HCT116 (cell line): Measurements from ENCODE around the gene FAM193B. TPM values are rescaled to one million over a fixed set of nuclear protein-coding genes. Genes with fewer than 3 reads are reported as not detected.

ENCODE experiments used
- ATAC-seq: fragments of 200-7000 bp; cut with Tn5 transposase; 2 replicates; pipeline ENCODE4 v1.9.1; 2020; ENCODE audit warnings: mild to moderate bottlenecking, moderate library complexity
- BruUV-seq: library from RNA; stranded (reverse); fragments of 400-500 nt; replicated peaks from 2 replicates; lab custom pipeline; 2021; lab: Mats Ljungman, UMichigan
- CTCF ChIA-PET: fragments of 300-600 bp; sonication (Branson Sonifier 250); formaldehyde crosslinking; loops from one replicate; lab custom pipeline; 2021; ENCODE audit warnings: antibody characterized with exemption; lab: Charles Lee
- POLR2A ChIA-PET: fragments of 300-600, 350-600 bp; sonication (Branson Sonifier 250); formaldehyde crosslinking; loops from one replicate; lab custom pipeline; 2021; ENCODE audit warnings: antibody characterized with exemption; lab: Charles Lee
- RAD21 ChIA-PET, 2 experiments: fragments of 300-600 bp; sonication (Branson Sonifier 250); formaldehyde crosslinking; loops; one replicate each; lab custom pipeline; 2023; ENCODE audit warnings: low total read pairs in 2 of 2; ENCODE audit not compliant: uncharacterized antibody in 2 of 2, unreplicated experiment in 2 of 2, low non-redundant PET in 1 of 2; lab: Charles Lee
- DNase-seq: peaks from one replicate; pipeline ENCODE4 v3.0.0-alpha.2; 2010; ENCODE audit warnings: low read depth, low spot score
- H2AFZ ChIP-seq: fragments of 200-600 bp; shearing (Covaris generic), sonication (generic); 2 replicates; pipeline ENCODE4 v1.6.1; 2017; ENCODE audit warnings: low read depth, mixed run types, mixed read lengths, antibody characterized with exemption, low read length; ENCODE audit not compliant: poor library complexity, severe bottlenecking
- H3K27ac ChIP-seq: 2 replicates; pipeline ENCODE4 v1.5.1; 2012; ENCODE audit warnings: low read depth, low read length
- H3K27me3 ChIP-seq: fragments of 200-600 bp; sonication (generic); 2 replicates; pipeline ENCODE4 v1.6.1; 2016; ENCODE audit warnings: mixed run types, low read length, mixed read lengths; ENCODE audit not compliant: insufficient read depth
- H3K36me3 ChIP-seq, 2 experiments: fragments of 200-500 bp in 1 of 2; fragments of 200-600 bp in 1 of 2; sonication (Bioruptor generic) in 1 of 2; sonication (generic) in 1 of 2; 2 replicates each; pipeline versions ENCODE4 v1.5.1 to v1.6.1; 2014 to 2016; ENCODE audit warnings: low read length in 2 of 2, inconsistent platforms in 1 of 2, mixed read lengths in 1 of 2, mixed run types in 1 of 2; ENCODE audit not compliant: insufficient read depth in 2 of 2, control insufficient read depth in 1 of 2
- H3K4me1 ChIP-seq, 2 experiments: fragments of 200-600 bp in 1 of 2; sonication (generic) in 1 of 2; 2 replicates each; pipeline versions ENCODE4 v1.5.1 to v1.6.1; 2012 to 2017; ENCODE audit warnings: low read length in 2 of 2, inconsistent platforms in 1 of 2, mild to moderate bottlenecking in 1 of 2, mixed read lengths in 1 of 2, mixed run types in 1 of 2, moderate library complexity in 1 of 2; ENCODE audit not compliant: insufficient read depth in 2 of 2, control insufficient read depth in 1 of 2
- H3K4me2 ChIP-seq: fragments of 200-600 bp; sonication (generic); 2 replicates; pipeline ENCODE4 v1.6.1; 2017; ENCODE audit warnings: mixed run types, low read length, mixed read lengths
- H3K4me3 ChIP-seq, 2 experiments: fragments of 200-600 bp in 1 of 2; sonication (generic) in 1 of 2; replicated peaks in 1 of 2; 2 replicates each; pipeline ENCODE4 v1.5.1; 2011 to 2016; ENCODE audit warnings: low read length in 2 of 2, control low read depth in 1 of 2, low read depth in 1 of 2, mild to moderate bottlenecking in 1 of 2, mixed read lengths in 1 of 2, mixed run types in 1 of 2
- H3K79me2 ChIP-seq: fragments of 200-600 bp; sonication (generic); 2 replicates; pipeline ENCODE4 v1.6.1; 2017; ENCODE audit warnings: mild to moderate bottlenecking, mixed run types, low read length, moderate library complexity, mixed read lengths; ENCODE audit not compliant: insufficient read depth
- H3K9ac ChIP-seq: fragments of 200-600 bp; sonication (generic); 2 replicates; pipeline ENCODE4 v1.6.1; 2016; ENCODE audit warnings: low read length, mixed read lengths
- H3K9me2 ChIP-seq: fragments of 200-600 bp; sonication (generic), shearing (Covaris generic); 2 replicates; pipeline ENCODE4 v1.6.1; 2017; ENCODE audit warnings: mixed run types, mild to moderate bottlenecking, moderate library complexity; ENCODE audit not compliant: insufficient read depth
- H3K9me3 ChIP-seq, 2 experiments: fragments of 200-500 bp in 1 of 2; fragments of 200-600 bp in 1 of 2; sonication (Bioruptor generic) in 1 of 2; sonication (generic) in 1 of 2; 2 replicates each; pipeline ENCODE4 v1.6.1; 2014 to 2017; ENCODE audit warnings: low read length in 2 of 2, mixed read lengths in 2 of 2, inconsistent platforms in 1 of 2, low read depth in 1 of 2, mild to moderate bottlenecking in 1 of 2, mixed run types in 1 of 2, moderate library complexity in 1 of 2; ENCODE audit not compliant: control insufficient read depth in 1 of 2, insufficient read depth in 1 of 2
- H4K20me1 ChIP-seq: fragments of 200-600 bp; sonication (generic), shearing (Covaris generic); 2 replicates; pipeline ENCODE4 v1.6.1; 2017; ENCODE audit warnings: mixed run types, mild to moderate bottlenecking, moderate library complexity; ENCODE audit not compliant: insufficient read depth
- EGR1 ChIP-seq: IDR thresholded peaks from 2 replicates; pipeline ENCODE4 v1.6.1; 2012; ENCODE audit warnings: low read depth
- EZH2 ChIP-seq: fragments of 200-600 bp; sonication (generic); IDR thresholded peaks from 2 replicates; pipeline ENCODE4 v1.6.1; 2017; ENCODE audit warnings: antibody characterized with exemption, mixed run types
- EZH2phosphoT487 ChIP-seq: fragments of 200-600 bp; IDR thresholded peaks from 2 replicates; pipeline ENCODE4 v1.6.1; 2018; ENCODE audit warnings: antibody characterized with exemption, borderline replicate concordance
- FOSL1 ChIP-seq: IDR thresholded peaks from 2 replicates; pipeline ENCODE4 v1.6.1; 2012; ENCODE audit warnings: low read depth
- JUND ChIP-seq: IDR thresholded peaks from 2 replicates; pipeline ENCODE4 v1.6.1; 2012
- POLR2AphosphoS5 ChIP-seq: IDR thresholded peaks from 2 replicates; pipeline ENCODE4 v1.6.1; 2011; ENCODE audit warnings: mild to moderate bottlenecking, low read depth, low read length, moderate library complexity
- RAD21 ChIP-seq: IDR thresholded peaks from 2 replicates; pipeline ENCODE4 v1.6.1; 2012; ENCODE audit warnings: low read depth, mild to moderate bottlenecking
- SRF ChIP-seq: IDR thresholded peaks from 2 replicates; pipeline ENCODE4 v1.6.1; 2012; ENCODE audit warnings: low read depth
- TCF7L2 ChIP-seq: IDR thresholded peaks from 2 replicates; pipeline ENCODE4 v1.7.0; 2011; ENCODE audit warnings: borderline replicate concordance, inconsistent platforms; ENCODE audit not compliant: insufficient read depth, insufficient read length; ENCODE audit errors: extremely low read depth
- ZBTB33 ChIP-seq: IDR thresholded peaks from 2 replicates; pipeline ENCODE4 v1.6.1; 2011; ENCODE audit warnings: mild to moderate bottlenecking, low read length, moderate library complexity; ENCODE audit not compliant: insufficient replicate concordance; ENCODE audit errors: extremely low read depth
- intact Hi-C: fragments of 100-400 bp; cut with micrococcal nuclease; formaldehyde crosslinking; loops from 2 replicates; pipeline ENCODE4 v1.10.0; 2022
- total RNA-seq: library from RNA; stranded (reverse); gene quantifications from one replicate; pipeline ENCODE4 v1.2.1, GENCODE V29; 2021; ENCODE audit not compliant: unreplicated experiment

The FAM193B gene
- total RNA-seq, 1 experiment from 2014 or later, result 54.0 TPM

- H3K9me2 ChIP-seq, result no peaks in the 10 kb centered on the region
- TF ChIP-seq SRF (no peak), ZBTB33 (no peak), RAD21 (no peak), POLR2AphosphoS5 (no peak), EZH2 (no peak), EGR1 (no peak), JUND (no peak), EZH2phosphoT487 (no peak), FOSL1 (no peak), TCF7L2 (no peak)
- intact Hi-C loops, result loop anchor here (5.0 kb wide), 3 partner anchors 96 to 186 kb away; partner anchors contain the start of genes B4GALT7, MXD3 and PFN3
- ChIA-PET POLR2A (interaction anchor here (0.8 to 6.4 kb wide), 14 partner anchors 18 to 412 kb away, joined by 3 to 54 read pairs (median 4); partner anchors contain the start of genes DDX41 and FGFR4), CTCF (interaction anchor here (0.7 to 4.1 kb wide), 10 partner anchors 9 to 128 kb away, joined by 3 to 28 read pairs (median 6); partner anchors contain the start of gene PRR7), RAD21 (interaction anchor here in 1 of 2 experiments (1.0 kb wide), 1 partner anchor 94 kb away, joined by 3 read pairs; no protein-coding TSS in a partner anchor)
- no peaks in the 10 kb centered on the region for H3K9me3 ChIP-seq
- DNase-seq, result no peak
- H3K36me3 ChIP-seq, result peaks cover 0 to 6% of the 10 kb centered on the region in 2 experiments; a peak in 1 of 4 replicates
- peak overlapping the region; percentile 99 for H3K4me2 ChIP-seq
- no peaks in the 10 kb centered on the region for H3K27me3 ChIP-seq
- H3K4me1 ChIP-seq, result peaks cover 35 to 55% of the 10 kb centered on the region in 2 experiments
- no TSS peak for BruUV-seq
- ATAC-seq, result no peak
- H2AFZ ChIP-seq, result no peak overlapping the region
- H3K9ac ChIP-seq, result peak overlapping the region; percentile 94
- peak overlapping the region; percentile 21; the same call in 1 of the 2 replicates for H3K27ac ChIP-seq
- peaks cover 39% of the 10 kb centered on the region for H3K79me2 ChIP-seq
- peak overlapping the region; percentile 29 to 89 for H3K4me3 ChIP-seq
- H4K20me1 ChIP-seq, result peaks cover 7% of the 10 kb centered on the region; the same call in 1 of the 2 replicates
These were observed 56.2 kb downstream of the FAM193B start for GRCh38 chr5:177498013-177498787.
